AG09319 (cell line): Measurements from ENCODE around the gene DISC1.
"Not testable (repeated sequence)": the region's sequence is repeated elsewhere in the genome, so short reads cannot be mapped to it uniquely, and the experiment has no call there.

Experiments used
- DNase-seq: peaks from one replicate; pipeline ENCODE4 v3.0.0-alpha.2; 2010; ENCODE audit warnings: low read depth; ENCODE audit errors: extremely low read depth
- TF ChIP-seq, protein P1 (sequence below): IDR thresholded peaks from 2 replicates; pipeline ENCODE4 v1.5.1; 2011; ENCODE audit warnings: low read depth, mild to moderate bottlenecking, inconsistent platforms, low read length, moderate library complexity

Gene DISC1

DNA sequence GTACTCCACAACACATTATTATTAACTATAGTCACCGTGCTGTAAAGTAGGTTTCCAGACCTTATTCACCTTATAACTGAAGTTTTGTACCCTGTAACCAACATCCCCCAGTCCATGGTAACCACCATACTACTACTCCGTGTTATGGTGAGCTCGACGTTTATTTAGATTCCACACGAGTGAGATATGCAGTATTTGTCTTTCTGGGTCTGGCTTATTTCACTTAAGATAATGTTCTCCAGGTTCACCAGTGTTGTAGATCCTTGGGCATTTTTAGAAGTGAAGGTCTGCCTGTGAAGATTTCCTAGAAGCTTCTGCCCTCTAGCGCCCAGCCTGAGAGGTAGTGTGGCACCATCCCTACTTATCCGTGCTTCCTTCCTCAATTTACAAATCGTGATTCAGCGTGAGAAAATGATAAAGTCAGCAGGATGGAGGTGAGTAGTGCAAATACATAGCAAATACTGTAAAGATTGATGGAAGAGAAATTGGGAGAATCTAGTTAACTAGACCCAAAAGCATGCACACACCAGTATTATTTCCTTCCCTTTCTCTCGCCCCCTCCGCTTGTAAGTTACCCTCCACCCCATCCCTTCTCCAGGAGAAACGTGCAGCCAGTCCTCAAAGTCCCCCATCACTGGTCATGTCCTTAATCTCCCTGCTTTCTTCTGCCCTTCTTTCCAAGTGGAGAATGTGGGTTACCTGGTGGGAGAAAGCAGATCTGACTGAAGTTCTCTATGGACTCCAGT, 36.0 kb upstream of the DISC1 start:
- DNase-seq: peak; percentile 49

DNA sequence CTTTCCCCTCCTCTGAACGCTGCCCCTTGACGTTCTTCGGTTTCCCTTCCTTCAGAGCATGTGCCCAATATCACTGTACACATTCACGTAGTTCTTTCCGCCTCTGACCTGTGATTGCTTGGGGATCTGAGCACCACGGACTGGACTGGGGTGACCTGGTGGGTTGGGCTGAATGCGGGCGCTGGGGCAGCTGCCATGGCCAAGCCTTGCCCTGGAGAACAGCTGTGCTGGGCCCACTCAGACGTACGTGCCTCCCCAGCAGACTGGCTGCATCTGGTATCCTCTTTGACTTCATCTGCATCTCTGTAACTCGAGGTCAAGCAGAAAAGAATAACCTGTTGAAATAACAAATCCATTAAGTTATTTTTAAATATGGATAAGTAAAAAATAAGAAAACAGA, 35.1 kb upstream of the DISC1 start:
- DNase-seq: no peak
- TF ChIP-seq, protein P1, sequence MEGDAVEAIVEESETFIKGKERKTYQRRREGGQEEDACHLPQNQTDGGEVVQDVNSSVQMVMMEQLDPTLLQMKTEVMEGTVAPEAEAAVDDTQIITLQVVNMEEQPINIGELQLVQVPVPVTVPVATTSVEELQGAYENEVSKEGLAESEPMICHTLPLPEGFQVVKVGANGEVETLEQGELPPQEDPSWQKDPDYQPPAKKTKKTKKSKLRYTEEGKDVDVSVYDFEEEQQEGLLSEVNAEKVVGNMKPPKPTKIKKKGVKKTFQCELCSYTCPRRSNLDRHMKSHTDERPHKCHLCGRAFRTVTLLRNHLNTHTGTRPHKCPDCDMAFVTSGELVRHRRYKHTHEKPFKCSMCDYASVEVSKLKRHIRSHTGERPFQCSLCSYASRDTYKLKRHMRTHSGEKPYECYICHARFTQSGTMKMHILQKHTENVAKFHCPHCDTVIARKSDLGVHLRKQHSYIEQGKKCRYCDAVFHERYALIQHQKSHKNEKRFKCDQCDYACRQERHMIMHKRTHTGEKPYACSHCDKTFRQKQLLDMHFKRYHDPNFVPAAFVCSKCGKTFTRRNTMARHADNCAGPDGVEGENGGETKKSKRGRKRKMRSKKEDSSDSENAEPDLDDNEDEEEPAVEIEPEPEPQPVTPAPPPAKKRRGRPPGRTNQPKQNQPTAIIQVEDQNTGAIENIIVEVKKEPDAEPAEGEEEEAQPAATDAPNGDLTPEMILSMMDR: no peak

More for the DNA sequence above, 36.0 kb upstream of the DISC1 start:
- TF ChIP-seq, protein P1: peak; percentile 86

DNA sequence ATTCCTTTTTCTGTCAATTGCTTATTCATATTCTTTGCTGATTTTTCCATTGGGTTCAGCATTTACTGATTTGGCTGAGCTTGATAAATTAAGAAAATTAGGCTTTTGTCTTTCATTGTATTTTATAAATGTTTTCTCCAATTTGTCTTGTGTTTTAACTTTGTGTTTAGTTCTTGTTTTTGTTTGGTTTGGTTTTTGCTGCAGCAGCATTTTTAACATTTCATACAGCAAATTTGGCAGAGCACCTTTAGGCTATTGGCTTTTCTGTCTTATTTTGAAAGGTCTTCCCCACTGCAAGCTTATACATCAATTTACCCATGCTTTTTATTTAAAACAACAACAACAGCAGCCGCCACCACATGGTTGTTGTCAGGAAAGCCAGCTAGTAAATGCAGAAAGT, 33.8 kb upstream of the DISC1 start:
- TF ChIP-seq, protein P1: no peak
- DNase-seq: no peak

DNA sequence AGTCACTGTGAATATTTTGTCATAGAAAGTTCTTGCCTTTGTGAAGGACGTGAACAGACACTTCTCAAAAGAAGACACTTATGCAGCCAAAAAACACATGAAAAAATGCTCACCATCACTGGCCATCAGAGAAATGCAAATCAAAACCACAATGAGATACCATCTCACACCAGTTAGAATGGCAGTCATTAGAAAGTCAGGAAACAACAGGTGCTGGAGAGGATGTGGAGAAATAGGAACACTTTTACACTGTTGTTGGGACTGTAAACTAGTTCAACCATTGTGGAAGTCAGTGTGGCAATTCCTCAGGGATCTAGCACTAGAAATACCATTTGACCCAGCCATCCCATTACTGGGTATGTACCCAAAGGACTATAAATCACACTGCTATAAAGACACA, 33.3 kb upstream of the DISC1 start:
- DNase-seq: not testable (repeated sequence)

DNA sequence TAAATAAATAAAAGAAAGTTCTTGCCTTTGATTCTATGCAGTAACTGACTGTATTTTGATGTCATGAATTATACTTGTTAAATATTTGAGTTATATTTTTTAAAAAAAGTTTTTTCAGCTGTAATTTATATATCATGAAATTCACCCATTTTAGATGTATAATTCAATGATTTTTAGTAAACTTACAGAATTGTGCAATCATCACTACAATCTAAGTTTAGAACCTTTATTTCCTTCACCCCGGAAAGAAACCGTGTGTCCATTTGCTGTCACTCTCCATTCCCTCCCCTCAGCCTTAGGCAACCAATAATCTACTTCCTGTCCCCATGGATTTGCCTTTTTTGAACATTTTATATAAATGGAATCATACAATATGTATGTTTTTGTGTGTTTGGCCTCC, 32.5 kb upstream of the DISC1 start:
- TF ChIP-seq, protein P1: no peak
- DNase-seq: no peak

DNA sequence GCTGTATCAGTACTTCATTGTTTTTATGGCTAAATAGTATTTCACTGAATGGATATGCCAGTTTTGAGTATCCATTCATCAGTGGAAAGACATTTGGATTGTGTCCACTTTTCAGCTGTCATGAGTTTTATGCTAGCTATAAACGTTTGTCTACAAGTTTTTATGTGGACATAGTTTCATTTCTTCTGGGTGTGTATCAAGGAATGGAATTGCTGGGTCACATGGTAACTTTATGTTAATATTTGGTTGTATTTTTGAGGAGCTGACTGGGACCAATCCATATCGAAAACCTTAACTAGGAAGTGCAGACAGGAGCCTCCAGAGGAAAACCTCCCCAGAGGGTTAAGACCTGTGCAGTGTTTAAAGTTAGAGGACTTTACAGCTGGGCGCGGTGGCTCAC, 31.8 kb upstream of the DISC1 start:
- TF ChIP-seq, protein P1: no peak
- DNase-seq: no peak

DNA sequence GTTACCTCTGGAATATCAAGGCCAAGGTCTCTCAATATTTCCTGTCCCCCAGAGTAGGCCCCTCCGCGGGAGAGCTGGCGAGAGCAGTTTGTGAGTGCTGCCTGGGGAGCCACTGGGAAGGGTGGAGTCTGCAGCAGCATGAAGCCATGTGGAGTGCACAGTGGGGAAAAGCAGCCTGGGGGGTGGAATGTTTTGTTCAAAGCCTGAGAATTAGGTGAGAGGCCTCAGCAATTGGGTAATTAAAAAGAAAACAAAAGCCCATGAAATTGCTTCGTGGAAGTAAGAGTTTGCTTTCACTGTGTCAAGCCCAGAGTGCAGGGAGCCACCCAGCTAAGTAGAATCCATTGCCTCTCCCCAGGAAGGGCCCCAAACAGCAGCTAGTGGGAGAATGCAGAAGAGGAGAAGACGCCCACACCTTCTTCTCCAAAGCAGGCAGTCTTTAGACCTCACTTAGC, 30.2 kb upstream of the DISC1 start:
- TF ChIP-seq, protein P1: no peak
- DNase-seq: no peak

DNA sequence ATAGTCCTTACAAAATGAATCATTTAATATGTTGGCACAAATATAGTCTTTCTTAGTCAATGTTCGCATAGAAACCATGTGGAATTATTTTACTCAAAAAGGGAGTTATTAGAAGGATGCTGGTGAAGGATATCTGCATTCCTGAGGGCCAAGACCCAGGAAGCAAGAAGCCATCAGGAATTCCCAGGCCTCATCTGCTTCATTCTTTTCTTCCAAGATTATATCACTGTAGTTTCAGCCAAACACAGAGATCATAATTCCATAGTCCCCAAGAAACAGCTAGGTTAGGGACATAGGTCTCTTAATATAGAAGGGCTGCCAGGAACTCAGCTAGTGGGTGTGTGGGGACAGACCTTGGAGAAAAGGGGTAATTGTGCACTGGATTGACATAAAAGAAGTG, 28.6 kb upstream of the DISC1 start:
- DNase-seq: no peak
- TF ChIP-seq, protein P1: no peak
